ENCODE data around the gene FGFBP2.

GRCh38 chr4:16007471-16008095 lies 44.6 kb upstream of the FGFBP2 start:
- TF ChIP-seq, protein P1, sequence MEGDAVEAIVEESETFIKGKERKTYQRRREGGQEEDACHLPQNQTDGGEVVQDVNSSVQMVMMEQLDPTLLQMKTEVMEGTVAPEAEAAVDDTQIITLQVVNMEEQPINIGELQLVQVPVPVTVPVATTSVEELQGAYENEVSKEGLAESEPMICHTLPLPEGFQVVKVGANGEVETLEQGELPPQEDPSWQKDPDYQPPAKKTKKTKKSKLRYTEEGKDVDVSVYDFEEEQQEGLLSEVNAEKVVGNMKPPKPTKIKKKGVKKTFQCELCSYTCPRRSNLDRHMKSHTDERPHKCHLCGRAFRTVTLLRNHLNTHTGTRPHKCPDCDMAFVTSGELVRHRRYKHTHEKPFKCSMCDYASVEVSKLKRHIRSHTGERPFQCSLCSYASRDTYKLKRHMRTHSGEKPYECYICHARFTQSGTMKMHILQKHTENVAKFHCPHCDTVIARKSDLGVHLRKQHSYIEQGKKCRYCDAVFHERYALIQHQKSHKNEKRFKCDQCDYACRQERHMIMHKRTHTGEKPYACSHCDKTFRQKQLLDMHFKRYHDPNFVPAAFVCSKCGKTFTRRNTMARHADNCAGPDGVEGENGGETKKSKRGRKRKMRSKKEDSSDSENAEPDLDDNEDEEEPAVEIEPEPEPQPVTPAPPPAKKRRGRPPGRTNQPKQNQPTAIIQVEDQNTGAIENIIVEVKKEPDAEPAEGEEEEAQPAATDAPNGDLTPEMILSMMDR (IDR thresholded peaks at IDR 0.05), result no peak
- no peak for TF ChIP-seq EZH2 (IDR thresholded peaks at IDR 0.05; ENCODE audit: borderline replicate concordance, insufficient read depth, low read depth, low read length, poor library complexity, severe bottlenecking)
